Measurements from ENCODE around the gene VEPH1.

VEPH1 gene

GRCh38 chr3:157452097-157452496 lies 51.1 kb downstream of the VEPH1 start:
- peaks cover 12 to 16% of the 10 kb centered on the region in 2 experiments for H3K4me1 ChIP-seq (ENCODE audit: control insufficient read depth in 1 of 2, insufficient read depth in 1 of 2, low read depth in 1 of 2, low read length in 1 of 2)
- peak overlapping the region; percentile 65 for H3K27ac ChIP-seq
- no peaks in the 10 kb centered on the region for H3K9me3 ChIP-seq
- H3K27me3 ChIP-seq: no peaks in the 10 kb centered on the region
- no peaks in the 10 kb centered on the region for H3K36me3 ChIP-seq
- H3K4me3 ChIP-seq (ENCODE audit: low read depth in 1 of 2, low read length in 1 of 2): no peak overlapping the region
- TF ChIP-seq, protein P1, sequence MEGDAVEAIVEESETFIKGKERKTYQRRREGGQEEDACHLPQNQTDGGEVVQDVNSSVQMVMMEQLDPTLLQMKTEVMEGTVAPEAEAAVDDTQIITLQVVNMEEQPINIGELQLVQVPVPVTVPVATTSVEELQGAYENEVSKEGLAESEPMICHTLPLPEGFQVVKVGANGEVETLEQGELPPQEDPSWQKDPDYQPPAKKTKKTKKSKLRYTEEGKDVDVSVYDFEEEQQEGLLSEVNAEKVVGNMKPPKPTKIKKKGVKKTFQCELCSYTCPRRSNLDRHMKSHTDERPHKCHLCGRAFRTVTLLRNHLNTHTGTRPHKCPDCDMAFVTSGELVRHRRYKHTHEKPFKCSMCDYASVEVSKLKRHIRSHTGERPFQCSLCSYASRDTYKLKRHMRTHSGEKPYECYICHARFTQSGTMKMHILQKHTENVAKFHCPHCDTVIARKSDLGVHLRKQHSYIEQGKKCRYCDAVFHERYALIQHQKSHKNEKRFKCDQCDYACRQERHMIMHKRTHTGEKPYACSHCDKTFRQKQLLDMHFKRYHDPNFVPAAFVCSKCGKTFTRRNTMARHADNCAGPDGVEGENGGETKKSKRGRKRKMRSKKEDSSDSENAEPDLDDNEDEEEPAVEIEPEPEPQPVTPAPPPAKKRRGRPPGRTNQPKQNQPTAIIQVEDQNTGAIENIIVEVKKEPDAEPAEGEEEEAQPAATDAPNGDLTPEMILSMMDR (IDR thresholded peaks at IDR 0.05): no peak

GRCh38 chr3:157447026-157447694 lies 56.1 kb downstream of the VEPH1 start:
- TF ChIP-seq, protein P1 (IDR thresholded peaks at IDR 0.05): no peak
- no peak overlapping the region for H3K4me3 ChIP-seq (ENCODE audit: low read depth in 1 of 2, low read length in 1 of 2)
- no peaks in the 10 kb centered on the region for H3K9me3 ChIP-seq
- peaks cover 6% of the 10 kb centered on the region for H3K36me3 ChIP-seq
- H3K4me1 ChIP-seq (ENCODE audit: control insufficient read depth in 1 of 2, insufficient read depth in 1 of 2, low read depth in 1 of 2, low read length in 1 of 2): peaks cover 45 to 51% of the 10 kb centered on the region in 2 experiments
- H3K27me3 ChIP-seq: no peaks in the 10 kb centered on the region
- H3K27ac ChIP-seq: peak overlapping the region; percentile 72

DNA sequence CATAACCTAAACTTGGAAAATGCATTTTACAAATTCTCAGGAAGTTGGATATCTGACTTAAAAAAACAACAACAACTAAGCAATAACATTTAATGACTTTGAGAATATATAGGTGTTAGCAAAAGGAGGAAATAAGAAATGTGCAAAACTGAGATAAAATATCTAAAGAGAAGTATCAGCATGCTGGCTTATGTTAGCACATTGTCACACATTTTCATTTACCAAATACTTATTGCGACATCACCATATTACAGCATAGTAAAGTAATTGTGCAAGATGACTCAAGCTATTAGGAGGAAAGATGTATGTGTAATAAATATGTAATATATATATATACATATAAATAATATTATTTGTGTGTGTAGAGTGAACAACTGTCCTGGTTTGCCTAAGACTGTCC lies 57.4 kb downstream of the VEPH1 start:
- no peak overlapping the region for H3K4me3 ChIP-seq (ENCODE audit: low read depth in 1 of 2, low read length in 1 of 2)
- TF ChIP-seq, protein P1 (IDR thresholded peaks at IDR 0.05): no peak
- peaks cover 44 to 48% of the 10 kb centered on the region in 2 experiments for H3K4me1 ChIP-seq (ENCODE audit: control insufficient read depth in 1 of 2, insufficient read depth in 1 of 2, low read depth in 1 of 2, low read length in 1 of 2)
- H3K9me3 ChIP-seq: no peaks in the 10 kb centered on the region
- H3K36me3 ChIP-seq: peaks cover 6% of the 10 kb centered on the region
- peak overlapping the region; percentile 72 for H3K27ac ChIP-seq
- no peaks in the 10 kb centered on the region for H3K27me3 ChIP-seq

GRCh38 chr3:157444797-157445184 lies 58.4 kb downstream of the VEPH1 start:
- H3K27me3 ChIP-seq: no peaks in the 10 kb centered on the region
- no peak overlapping the region for H3K4me3 ChIP-seq (ENCODE audit: low read depth in 1 of 2, low read length in 1 of 2)
- H3K9me3 ChIP-seq: no peaks in the 10 kb centered on the region
- peaks cover 52 to 56% of the 10 kb centered on the region in 2 experiments for H3K4me1 ChIP-seq (ENCODE audit: control insufficient read depth in 1 of 2, insufficient read depth in 1 of 2, low read depth in 1 of 2, low read length in 1 of 2)
- peak overlapping the region; percentile 72 for H3K27ac ChIP-seq
- TF ChIP-seq, protein P1 (IDR thresholded peaks at IDR 0.05): no peak
- H3K36me3 ChIP-seq: peaks cover 6% of the 10 kb centered on the region

GRCh38 chr3:157443905-157444796 lies 59.1 kb downstream of the VEPH1 start:
- peaks cover 6% of the 10 kb centered on the region for H3K36me3 ChIP-seq
- peak overlapping the region; percentile 72 for H3K27ac ChIP-seq
- H3K27me3 ChIP-seq: no peaks in the 10 kb centered on the region
- H3K4me1 ChIP-seq (ENCODE audit: control insufficient read depth in 1 of 2, insufficient read depth in 1 of 2, low read depth in 1 of 2, low read length in 1 of 2): peaks cover 56 to 62% of the 10 kb centered on the region in 2 experiments
- TF ChIP-seq, protein P1 (IDR thresholded peaks at IDR 0.05): no peak
- no peaks in the 10 kb centered on the region for H3K9me3 ChIP-seq
- H3K4me3 ChIP-seq (ENCODE audit: low read depth in 1 of 2, low read length in 1 of 2): no peak overlapping the region

All from neutrophil (primary cell).